IMR-90 (cell line): ENCODE measurements around the gene COL18A1. TPM values are rescaled to one million over a fixed set of nuclear protein-coding genes. Genes with fewer than 3 reads are reported as not detected.
"Not testable (repeated sequence)": the region's sequence is repeated elsewhere in the genome, so short reads cannot be mapped to it uniquely, and the experiment has no call there.

Source experiments
- ATAC-seq: fragments of 200-7000 bp; cut with Tn5 transposase; 2 replicates; pipeline ENCODE4 v1.9.1; 2020; ENCODE audit warnings: low read depth, mild to moderate bottlenecking, moderate library complexity
- BruUV-seq: library from RNA; stranded (reverse); fragments of 400-500 nt; replicated peaks from 2 replicates; lab custom pipeline; 2021; lab: Mats Ljungman, UMichigan
- CTCF ChIA-PET: fragments of 300-600 bp; formaldehyde crosslinking; extraction: SDS; loops from one replicate; lab custom pipeline; 2021; ENCODE audit warnings: antibody characterized with exemption; lab: Yijun Ruan, JAX
- POLR2A ChIA-PET: fragments of 300-600 bp; sonication (Branson Sonifier 250); formaldehyde crosslinking; loops from one replicate; lab custom pipeline; 2022; ENCODE audit warnings: antibody characterized with exemption; ENCODE audit not compliant: unreplicated experiment; lab: Charles Lee
- DNase-seq: peaks from one replicate; pipeline ENCODE4 v3.0.0; 2013
- H2AFZ ChIP-seq: replicated peaks from 2 replicates; pipeline ENCODE3; 2013; ENCODE audit warnings: low read length, mild to moderate bottlenecking; ENCODE audit not compliant: poor library complexity
- H2AK5ac ChIP-seq: 2 replicates; pipeline ENCODE4 v1.6.1; 2013; ENCODE audit warnings: low read depth, low read length, inconsistent platforms
- H2AK9ac ChIP-seq: replicated peaks from 2 replicates; pipeline ENCODE3; 2013; ENCODE audit warnings: mild to moderate bottlenecking, low read depth, low read length, moderate library complexity; ENCODE audit not compliant: poor library complexity
- H2BK120ac ChIP-seq: 2 replicates; pipeline ENCODE4 v1.6.1; 2013; ENCODE audit warnings: low read depth, low read length, inconsistent platforms
- H2BK15ac ChIP-seq: 3 replicates; pipeline ENCODE4 v1.6.1; 2013; ENCODE audit warnings: low read depth, low read length, inconsistent platforms
- H2BK20ac ChIP-seq: 2 replicates; pipeline ENCODE4 v1.6.1; 2013; ENCODE audit warnings: low read depth, mild to moderate bottlenecking, inconsistent platforms, low read length, moderate library complexity
- H2BK5ac ChIP-seq: 2 replicates; pipeline ENCODE4 v1.6.1; 2013; ENCODE audit warnings: mild to moderate bottlenecking, low read depth, low read length, inconsistent platforms; ENCODE audit not compliant: poor library complexity, severe bottlenecking
- H3K14ac ChIP-seq: replicated peaks from 2 replicates; pipeline ENCODE4 v1.6.1; 2013; ENCODE audit warnings: low read depth, low read length, inconsistent platforms
- H3K18ac ChIP-seq: 2 replicates; pipeline ENCODE4 v1.6.1; 2013; ENCODE audit warnings: low read depth, low read length, control low read depth
- H3K23ac ChIP-seq: 2 replicates; pipeline ENCODE4 v1.6.1; 2013; ENCODE audit warnings: low read depth, low read length, inconsistent platforms
- H3K27ac ChIP-seq: 2 replicates; pipeline ENCODE4 v1.5.1; 2013; ENCODE audit warnings: mild to moderate bottlenecking, control low read depth, low read length; ENCODE audit not compliant: insufficient read depth
- H3K27me3 ChIP-seq: 2 replicates; pipeline ENCODE4 v1.6.1; 2013; ENCODE audit warnings: low read length; ENCODE audit not compliant: control insufficient read depth, insufficient read depth
- H3K36me3 ChIP-seq: 2 replicates; pipeline ENCODE4 v1.6.1; 2013; ENCODE audit warnings: low read length, mixed read lengths; ENCODE audit not compliant: control insufficient read depth, insufficient read depth
- H3K4ac ChIP-seq: 2 replicates; pipeline ENCODE4 v1.6.1; 2013; ENCODE audit warnings: low read depth, low read length, inconsistent platforms
- H3K4me1 ChIP-seq: 2 replicates; pipeline ENCODE4 v1.6.1; 2013; ENCODE audit warnings: low read length, mixed read lengths; ENCODE audit not compliant: control insufficient read depth, insufficient read depth
- H3K4me2 ChIP-seq: 2 replicates; pipeline ENCODE4 v1.6.1; 2013; ENCODE audit warnings: low read depth, mild to moderate bottlenecking, control low read depth, low read length, moderate library complexity
- H3K4me3 ChIP-seq: 2 replicates; pipeline ENCODE4 v1.5.1; 2013; ENCODE audit warnings: low read depth, mild to moderate bottlenecking, control low read depth, low read length, moderate library complexity; ENCODE audit not compliant: insufficient read depth
- H3K56ac ChIP-seq: 2 replicates; pipeline ENCODE4 v1.6.1; 2013; ENCODE audit warnings: low read length, inconsistent platforms; ENCODE audit not compliant: insufficient read depth; ENCODE audit errors: extremely low read depth
- H3K79me1 ChIP-seq, 2 experiments: 2 replicates each; pipeline ENCODE4 v1.6.1; 2013; ENCODE audit warnings: low read length in 2 of 2, inconsistent platforms in 1 of 2, low read depth in 1 of 2
- H3K9ac ChIP-seq: 2 replicates; pipeline ENCODE4 v1.6.1; 2013; ENCODE audit warnings: low read depth, low read length, control low read depth
- H3K9me1 ChIP-seq: 2 replicates; pipeline ENCODE4 v1.6.1; 2013; ENCODE audit warnings: low read length, inconsistent platforms; ENCODE audit not compliant: insufficient read depth
- H3K9me3 ChIP-seq: 2 replicates; pipeline ENCODE4 v1.6.1; 2013; ENCODE audit warnings: low read length; ENCODE audit not compliant: control insufficient read depth, insufficient read depth
- H4K20me1 ChIP-seq: 2 replicates; pipeline ENCODE4 v1.6.1; 2013; ENCODE audit warnings: low read length, inconsistent platforms; ENCODE audit not compliant: insufficient read depth
- H4K5ac ChIP-seq: 2 replicates; pipeline ENCODE4 v1.6.1; 2013; ENCODE audit warnings: mild to moderate bottlenecking, low read depth, low read length, control low read depth
- H4K8ac ChIP-seq, 2 experiments: 2 replicates each; pipeline ENCODE4 v1.6.1; 2013; ENCODE audit warnings: low read depth in 2 of 2, low read length in 2 of 2, control low read depth in 1 of 2, inconsistent platforms in 1 of 2
- H4K91ac ChIP-seq: 2 replicates; pipeline ENCODE4 v1.6.1; 2013; ENCODE audit warnings: low read depth, low read length, inconsistent platforms; ENCODE audit not compliant: insufficient read depth
- ELK1 ChIP-seq: fragments of 150-350 bp; IDR thresholded peaks from 2 replicates; pipeline ENCODE4 v1.6.1; 2016; ENCODE audit warnings: low read depth, mild to moderate bottlenecking, low read length, moderate library complexity, borderline replicate concordance
- POLR2A ChIP-seq: IDR thresholded peaks from 2 replicates; pipeline ENCODE4 v1.6.1; 2012; ENCODE audit warnings: mild to moderate bottlenecking, low read depth, low read length
- WGBS, 2 experiments: methylation state at CpG; one replicate each; pipeline versions ENCODE4 v1.1.5 to v1.1.7; 2013; ENCODE audit warnings: missing lambda C conversion rate in 2 of 2; ENCODE audit not compliant: insufficient read length in 1 of 2; ENCODE audit errors: extremely low coverage in 2 of 2; 5-methylcytosine and 5-hydroxymethylcytosine counted together
- dilution Hi-C: fragments of 300-500 bp; cut with HindIII; formaldehyde crosslinking; loops from one replicate; pipeline ENCODE4 v1.14.3; 2018; ENCODE audit warnings: low sequenced_read_pairs; ENCODE audit not compliant: unreplicated experiment
- in situ Hi-C: fragments of 300-500 bp; cut with MboI; formaldehyde crosslinking; loops from 3 replicates; pipeline ENCODE4 v1.14.3; 2019; ENCODE audit warnings: low sequenced_read_pairs, inconsistent platforms, mixed read lengths
- intact Hi-C: fragments of 100-400 bp; cut with micrococcal nuclease; formaldehyde crosslinking; loops from 2 replicates; pipeline ENCODE4 v1.10.0; 2022
- polyA plus RNA-seq, 3 experiments: library from polyadenylated mRNA; depleted of rRNA; stranded (reverse); fragments of >200 nt; gene quantifications; 2 replicates each; pipeline ENCODE4 v1.2.3, GENCODE V29; 2012; ENCODE audit warnings: low replicate concordance in 1 of 3
- total RNA-seq: library from RNA; depleted of rRNA; stranded (reverse); fragments of >200 nt; gene quantifications from 2 replicates; pipeline ENCODE4 v1.2.3, GENCODE V29; 2012

The COL18A1 gene
- total and polyA plus RNA-seq, 2 of the 4 experiments (the other 2 are of a cell fraction) = 4.3 to 46.7 TPM

- TF ChIP-seq ELK1 (no peak), POLR2A (no peak)
Observed at GRCh38 chr21:45362748-45363145, 42.2 kb upstream of the COL18A1 start (continued).

DNA sequence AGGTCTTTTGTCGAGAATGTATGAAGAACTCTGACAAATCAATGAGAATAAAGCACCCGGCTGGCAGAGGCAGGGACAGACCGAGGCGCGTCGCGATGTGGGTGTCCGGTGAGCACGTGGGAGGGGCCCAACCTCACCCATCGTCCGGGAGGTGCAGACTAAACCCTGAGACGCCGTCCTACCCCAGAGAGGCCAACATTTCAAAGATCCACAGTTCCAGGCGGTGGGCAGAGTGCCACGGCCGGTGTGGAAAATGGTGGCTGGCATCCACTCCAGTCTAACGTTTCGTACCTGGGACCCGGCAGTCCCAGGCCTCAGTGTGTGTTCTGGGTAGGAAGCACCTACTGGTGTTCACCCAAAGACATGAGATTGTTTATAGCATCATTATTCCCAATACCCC is 41.7 kb upstream of the COL18A1 start:
- H2BK15ac ChIP-seq = peak overlapping the region; percentile 51; the same call in 2 of the 3 replicates
- H3K4me1 ChIP-seq = peaks cover 38% of the 10 kb centered on the region
- peak overlapping the region; percentile 96 for H2BK5ac ChIP-seq
- H3K4me2 ChIP-seq, CTCF ChIA-PET, H3K27me3 ChIP-seq, H3K9ac ChIP-seq, intact Hi-C loops, ATAC-seq, POLR2A ChIA-PET, dilution Hi-C loops, H3K36me3 ChIP-seq, DNase-seq, H4K20me1 ChIP-seq, in situ Hi-C loops, BruUV-seq, H3K4me3 ChIP-seq, H2AFZ ChIP-seq, H2AK9ac ChIP-seq, H3K9me3 ChIP-seq: not testable (repeated sequence)
- H3K56ac ChIP-seq = peak overlapping the region; percentile 55; the same call in 1 of the 2 replicates
- H3K4ac ChIP-seq = peak overlapping the region; percentile 99
- H3K18ac ChIP-seq = peak overlapping the region; percentile 82
- peak overlapping the region; percentile 99 for H2AK5ac ChIP-seq
- H4K91ac ChIP-seq = peak overlapping the region; percentile 86
- H2BK20ac ChIP-seq = peak overlapping the region; percentile 97
- 60% methylated on average over 1 of the region's 19 CpGs; no CpG with 5 or more reads in 1 of the 2 experiments for WGBS, 2 experiments
- H3K14ac ChIP-seq = peak overlapping the region; percentile 91
- H3K79me1 ChIP-seq = peaks cover 0 to 25% of the 10 kb centered on the region in 2 experiments; a peak in 2 of 4 replicates
- peak overlapping the region; percentile 22 to 96 for H4K8ac ChIP-seq
- peaks cover 21% of the 10 kb centered on the region for H3K9me1 ChIP-seq
- peak overlapping the region; percentile 98 for H2BK120ac ChIP-seq
- peak overlapping the region; percentile 86 for H4K5ac ChIP-seq
- peak overlapping the region; percentile 94; the same call in 1 of the 2 replicates for H3K23ac ChIP-seq
- H3K27ac ChIP-seq = peak overlapping the region; percentile 95
